Activated B cell treated with CpG ODN at 0.5 μM for 24 hours (primary cell): ENCODE results near the gene BPIFB3. TPM values are rescaled to one million over a fixed set of nuclear protein-coding genes. Genes with fewer than 3 reads are reported as not detected.

Source experiments
- ATAC-seq: fragments of 200-7000 bp; cut with Tn5 transposase; one replicate; pipeline ENCODE4 v1.10.0; 2021; ENCODE audit warnings: low read depth, mild to moderate bottlenecking, moderate library complexity
- CTCF ChIA-PET: fragments of 350-600 bp; sonication (Branson Sonifier 250); formaldehyde crosslinking; loops from one replicate; lab custom pipeline; 2021; ENCODE audit warnings: antibody characterized with exemption; lab: Charles Lee
- POLR2A ChIA-PET: fragments of 350-600 bp; sonication (Branson Sonifier 250); formaldehyde crosslinking; loops from one replicate; lab custom pipeline; 2021; ENCODE audit warnings: antibody characterized with exemption; lab: Charles Lee
- DNase-seq: peaks from one replicate; pipeline ENCODE4 v3.0.0; 2022
- H3K27ac Mint-ChIP-seq: one replicate; pipeline ENCODE4 v1.8.0; 2020; ENCODE audit warnings: mixed read lengths
- H3K27me3 Mint-ChIP-seq: one replicate; pipeline ENCODE4 v1.8.0; 2021; ENCODE audit warnings: mixed read lengths
- H3K36me3 Mint-ChIP-seq: one replicate; pipeline ENCODE4 v1.8.0; 2021; ENCODE audit warnings: low read depth, mixed read lengths
- H3K4me1 Mint-ChIP-seq: one replicate; pipeline ENCODE4 v1.8.0; 2021; ENCODE audit warnings: mixed read lengths
- H3K4me3 Mint-ChIP-seq: one replicate; pipeline ENCODE4 v1.8.0; 2020; ENCODE audit warnings: mild to moderate bottlenecking, mixed read lengths
- H3K9me3 Mint-ChIP-seq: one replicate; pipeline ENCODE4 v1.8.0; 2020; ENCODE audit warnings: mixed read lengths
- CTCF ChIP-seq: fragments of 200-600 bp; IDR thresholded peaks from one replicate; pipeline ENCODE4 v1.8.0; 2022; ENCODE audit warnings: antibody characterized with exemption, mild to moderate bottlenecking
- intact Hi-C: fragments of 100-400 bp; cut with micrococcal nuclease; formaldehyde crosslinking; loops from one replicate; pipeline ENCODE4 v1.15.1; 2024
- total RNA-seq: library from RNA; stranded (reverse); gene quantifications from 2 replicates; pipeline ENCODE4 v1.2.3, GENCODE V29; 2022

BPIFB3 gene
- not detected in 2 replicates for total RNA-seq

- ATAC-seq: no peak
- CTCF ChIA-PET: no interaction called here
- H3K4me3 Mint-ChIP-seq: no peak within 1 kb of the TSS
Measured at GRCh38 chr20:33053291-33054106, at the start of gene BPIFB3. BPIFB3 (plus strand) TSS chr20:33053903; CDS start chr20:33055436, 1,533 bp downstream.

GRCh38 chr20:33004141-33004751, 49.5 kb upstream of the BPIFB3 start, which contains the start of gene SUN5:
SUN5 (minus strand) TSS chr20:33004433; CDS start chr20:33004340, 93 bp downstream.
- ChIA-PET POLR2A (no interaction called here), CTCF (interaction anchor here (2.3 kb wide), 1 partner anchor 103 kb away, joined by 14 read pairs; no protein-coding TSS in a partner anchor)
- peaks cover 3% of the 10 kb centered on the region for H3K9me3 Mint-ChIP-seq
- H3K27me3 Mint-ChIP-seq: no peaks in the 10 kb centered on the region
- H3K4me1 Mint-ChIP-seq: peaks cover 8% of the 10 kb centered on the region
- H3K27ac Mint-ChIP-seq: no peak within 1 kb of the TSS
- ATAC-seq (no peak), DNase-seq (no peak)
- H3K4me3 Mint-ChIP-seq: no peak within 1 kb of the TSS
- intact Hi-C loops: no loop called here
- no peak for TF ChIP-seq CTCF
- no peaks in the 10 kb centered on the region for H3K36me3 Mint-ChIP-seq

More at GRCh38 chr20:33053291-33054106, at the start of gene BPIFB3:
- no peaks in the 10 kb centered on the region for H3K9me3 Mint-ChIP-seq
- POLR2A ChIA-PET: no interaction called here
- DNase-seq: no peak
- intact Hi-C loops: no loop called here
- no peak within 1 kb of the TSS for H3K27ac Mint-ChIP-seq
- no peaks in the 10 kb centered on the region for H3K4me1 Mint-ChIP-seq
- H3K27me3 Mint-ChIP-seq: no peaks in the 10 kb centered on the region
- no peaks in the 10 kb centered on the region for H3K36me3 Mint-ChIP-seq
- no peak for TF ChIP-seq CTCF

GRCh38 chr20:33005132-33005566, 48.6 kb upstream of the BPIFB3 start:
- Mint-ChIP-seq H3K4me3 (no peak overlapping the region), H3K36me3 (no peaks in the 10 kb centered on the region), H3K27ac (no peak overlapping the region), H3K9me3 (peaks cover 3% of the 10 kb centered on the region), H3K27me3 (no peaks in the 10 kb centered on the region), H3K4me1 (peaks cover under 1% of the 10 kb centered on the region)
- ChIA-PET CTCF (interaction anchor here (2.3 kb wide), 1 partner anchor 104 kb away, joined by 14 read pairs; no protein-coding TSS in a partner anchor), POLR2A (no interaction called here)
- ATAC-seq (no peak), DNase-seq (no peak)
- intact Hi-C loops: loop anchor here (1.0 to 5.0 kb wide), 2 partner anchors 33 to 103 kb away; no protein-coding TSS in a partner anchor
- no peak for TF ChIP-seq CTCF

- ChIA-PET CTCF (no interaction called here), POLR2A (no interaction called here)
- Mint-ChIP-seq H3K27me3 (no peaks in the 10 kb centered on the region), H3K4me3 (no peak overlapping the region), H3K9me3 (peaks cover 3% of the 10 kb centered on the region), H3K4me1 (no peaks in the 10 kb centered on the region), H3K27ac (no peak overlapping the region), H3K36me3 (no peaks in the 10 kb centered on the region)
- intact Hi-C loops: loop anchor here (1.0 to 5.0 kb wide), 2 partner anchors 34 to 104 kb away; no protein-coding TSS in a partner anchor
- no peak for TF ChIP-seq CTCF
- no peak for ATAC-seq
- no peak for DNase-seq
Measured at GRCh38 chr20:33005908-33006775, 47.6 kb upstream of the BPIFB3 start.
